ENCODE measurements around the gene CCDC170.

CCDC170 gene

GRCh38 chr6:151590742-151591141 lies 96.9 kb downstream of the CCDC170 start:
- H3K4me3 ChIP-seq (replicated peaks; ENCODE audit: insufficient read depth, low read length): no peak overlapping the region
- H3K27ac ChIP-seq (replicated peaks): no peak overlapping the region
- no peak for DNase-seq (ENCODE audit: low read depth in 1 of 2, low spot score in 1 of 2)
- H3K27me3 ChIP-seq (ENCODE audit: insufficient read depth, poor library complexity, severe bottlenecking): no peaks in the 10 kb centered on the region
- TF ChIP-seq POLR2AphosphoS5 (IDR thresholded peaks at IDR 0.05; ENCODE audit: low read depth) (no peak), SPI1 (IDR thresholded peaks at IDR 0.05; ENCODE audit: borderline replicate concordance, low read depth) (no peak), CTCF (IDR thresholded peaks at IDR 0.05; ENCODE audit: insufficient read depth, low read length) (no peak), REST (IDR thresholded peaks at IDR 0.05; ENCODE audit: insufficient replicate concordance, low read depth) (no peak)

- Histone ChIP-seq H3K27ac (replicated peaks) (no peak overlapping the region), H3K27me3 (ENCODE audit: insufficient read depth, poor library complexity, severe bottlenecking) (no peaks in the 10 kb centered on the region), H3K4me3 (replicated peaks; ENCODE audit: insufficient read depth, low read length) (no peak overlapping the region)
- TF ChIP-seq SPI1 (IDR thresholded peaks at IDR 0.05; ENCODE audit: borderline replicate concordance, low read depth) (no peak), POLR2AphosphoS5 (IDR thresholded peaks at IDR 0.05; ENCODE audit: low read depth) (no peak), GABPA (IDR thresholded peaks at IDR 0.05; ENCODE audit: low read depth) (no peak), CTCF (IDR thresholded peaks at IDR 0.05; ENCODE audit: insufficient read depth, low read length) (no peak), REST (IDR thresholded peaks at IDR 0.05; ENCODE audit: insufficient replicate concordance, low read depth) (no peak)
- DNase-seq (ENCODE audit: low read depth in 1 of 2, low spot score in 1 of 2): no peak
These were observed 98.8 kb downstream of the CCDC170 start for GRCh38 chr6:151592449-151593159.

GRCh38 chr6:151609146-151609902 lies 115.5 kb downstream of the CCDC170 start:
- Histone ChIP-seq H3K4me3 (replicated peaks; ENCODE audit: insufficient read depth, low read length) (no peak overlapping the region), H3K27me3 (ENCODE audit: insufficient read depth, poor library complexity, severe bottlenecking) (no peaks in the 10 kb centered on the region), H3K27ac (replicated peaks) (no peak overlapping the region)
- TF ChIP-seq CTCF (IDR thresholded peaks at IDR 0.05; ENCODE audit: insufficient read depth, low read length) (no peak), GABPA (IDR thresholded peaks at IDR 0.05; ENCODE audit: low read depth) (no peak), POLR2AphosphoS5 (IDR thresholded peaks at IDR 0.05; ENCODE audit: low read depth) (no peak), SPI1 (IDR thresholded peaks at IDR 0.05; ENCODE audit: borderline replicate concordance, low read depth) (no peak), REST (IDR thresholded peaks at IDR 0.05; ENCODE audit: insufficient replicate concordance, low read depth) (no peak)
- no peak for DNase-seq (ENCODE audit: low read depth in 1 of 2, low spot score in 1 of 2)

Measured in HL-60 (cell line).